ENCODE measurements around the gene CLIC4.

- TF ChIP-seq FOXA2 (IDR thresholded peaks at IDR 0.05) (no peak), CTCF (IDR thresholded peaks at IDR 0.05; ENCODE audit: low read depth, low read length, missing input control) (no peak), MAX (IDR thresholded peaks at IDR 0.05) (no peak), REST (IDR thresholded peaks at IDR 0.05) (no peak), TAF1 (conservative IDR thresholded peaks at IDR 0.05) (no peak), RAD21 (IDR thresholded peaks at IDR 0.05) (no peak), JUND (IDR thresholded peaks at IDR 0.05) (no peak), GABPA (IDR thresholded peaks at IDR 0.05 in 1 of 2, conservative IDR thresholded peaks at IDR 0.05 in 1 of 2) (no peak)
Observed at GRCh38 chr1:24778141-24778540, 32.9 kb downstream of the CLIC4 start.
